ENCODE results near the gene C6orf136.

DNA sequence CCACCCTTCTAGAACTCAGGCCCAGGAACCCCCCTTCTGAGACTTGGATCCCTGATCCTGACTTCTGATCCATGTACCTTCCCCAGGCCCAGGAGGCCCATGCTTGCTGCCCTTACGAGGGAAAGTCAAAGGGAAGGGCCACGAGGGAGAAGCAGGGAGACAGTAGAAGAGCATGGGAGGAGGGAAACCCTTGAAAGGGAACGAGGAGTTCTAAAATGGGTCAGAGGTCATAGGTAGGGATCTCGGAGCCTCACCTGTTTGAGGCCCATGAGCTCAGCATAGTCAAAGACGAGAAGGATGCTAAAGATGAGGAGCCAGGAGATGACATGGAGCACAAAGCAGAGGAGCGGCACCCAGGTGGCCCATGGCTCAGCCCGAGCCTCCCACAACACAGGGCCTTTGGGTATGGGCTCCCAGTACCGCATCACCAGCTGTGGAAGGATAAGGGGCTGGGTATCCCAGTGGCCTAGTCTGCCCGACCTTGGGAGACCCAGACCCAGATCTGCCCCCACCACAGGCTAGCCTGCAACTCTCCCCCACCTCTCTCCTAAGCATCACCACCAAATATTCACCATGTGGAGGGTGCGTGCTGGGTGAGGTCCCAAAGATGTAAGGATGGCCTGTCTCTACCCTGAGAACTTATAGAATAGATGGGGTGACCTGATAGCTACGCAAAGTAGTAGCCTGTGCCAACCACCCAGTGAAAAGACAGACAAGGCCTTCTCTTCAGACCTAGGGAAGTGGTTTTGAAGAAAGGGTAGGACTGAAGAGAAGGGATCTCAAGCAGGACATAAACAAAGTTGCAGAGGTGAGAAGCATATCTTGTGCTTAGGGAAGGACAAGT is 42.3 kb downstream of the C6orf136 start:
- TF ChIP-seq, protein P1, sequence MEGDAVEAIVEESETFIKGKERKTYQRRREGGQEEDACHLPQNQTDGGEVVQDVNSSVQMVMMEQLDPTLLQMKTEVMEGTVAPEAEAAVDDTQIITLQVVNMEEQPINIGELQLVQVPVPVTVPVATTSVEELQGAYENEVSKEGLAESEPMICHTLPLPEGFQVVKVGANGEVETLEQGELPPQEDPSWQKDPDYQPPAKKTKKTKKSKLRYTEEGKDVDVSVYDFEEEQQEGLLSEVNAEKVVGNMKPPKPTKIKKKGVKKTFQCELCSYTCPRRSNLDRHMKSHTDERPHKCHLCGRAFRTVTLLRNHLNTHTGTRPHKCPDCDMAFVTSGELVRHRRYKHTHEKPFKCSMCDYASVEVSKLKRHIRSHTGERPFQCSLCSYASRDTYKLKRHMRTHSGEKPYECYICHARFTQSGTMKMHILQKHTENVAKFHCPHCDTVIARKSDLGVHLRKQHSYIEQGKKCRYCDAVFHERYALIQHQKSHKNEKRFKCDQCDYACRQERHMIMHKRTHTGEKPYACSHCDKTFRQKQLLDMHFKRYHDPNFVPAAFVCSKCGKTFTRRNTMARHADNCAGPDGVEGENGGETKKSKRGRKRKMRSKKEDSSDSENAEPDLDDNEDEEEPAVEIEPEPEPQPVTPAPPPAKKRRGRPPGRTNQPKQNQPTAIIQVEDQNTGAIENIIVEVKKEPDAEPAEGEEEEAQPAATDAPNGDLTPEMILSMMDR (IDR thresholded peaks at IDR 0.05) = no peak
- TF ChIP-seq POLR2A (IDR thresholded peaks at IDR 0.05) = no peak

Measured in Peyer's patch (tissue), 4 donors.